Measurements from ENCODE around the gene NBPF3.

DNA sequence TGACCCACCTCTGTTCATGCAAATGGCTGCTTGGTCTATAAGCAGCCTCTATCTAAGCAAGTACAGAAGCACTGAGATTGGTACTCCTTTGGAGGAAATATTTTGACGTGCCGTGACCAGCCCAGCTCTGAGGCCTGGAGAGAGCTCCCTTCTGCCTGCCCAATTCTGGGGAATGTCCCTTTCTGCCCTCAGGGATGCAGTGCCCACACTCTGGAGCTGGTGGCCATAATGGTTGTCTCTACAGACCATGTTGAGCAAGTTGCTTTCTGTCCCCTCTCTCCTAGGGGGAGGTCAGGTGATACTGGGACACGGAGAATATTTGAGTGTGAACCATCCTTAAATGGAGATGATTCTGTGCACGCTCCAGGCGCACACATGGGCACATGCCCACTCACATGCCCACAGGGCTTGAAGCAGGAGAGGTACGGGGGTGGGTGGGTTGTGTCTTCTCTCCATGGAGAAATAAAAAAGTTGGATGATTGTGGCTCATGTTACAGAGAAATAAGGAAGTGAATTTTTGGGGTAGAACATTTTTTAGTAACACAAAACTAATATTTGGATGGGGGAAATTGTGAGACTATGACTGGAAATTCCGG, 55.4 kb downstream of the NBPF3 start:
- TF ChIP-seq, protein P1, sequence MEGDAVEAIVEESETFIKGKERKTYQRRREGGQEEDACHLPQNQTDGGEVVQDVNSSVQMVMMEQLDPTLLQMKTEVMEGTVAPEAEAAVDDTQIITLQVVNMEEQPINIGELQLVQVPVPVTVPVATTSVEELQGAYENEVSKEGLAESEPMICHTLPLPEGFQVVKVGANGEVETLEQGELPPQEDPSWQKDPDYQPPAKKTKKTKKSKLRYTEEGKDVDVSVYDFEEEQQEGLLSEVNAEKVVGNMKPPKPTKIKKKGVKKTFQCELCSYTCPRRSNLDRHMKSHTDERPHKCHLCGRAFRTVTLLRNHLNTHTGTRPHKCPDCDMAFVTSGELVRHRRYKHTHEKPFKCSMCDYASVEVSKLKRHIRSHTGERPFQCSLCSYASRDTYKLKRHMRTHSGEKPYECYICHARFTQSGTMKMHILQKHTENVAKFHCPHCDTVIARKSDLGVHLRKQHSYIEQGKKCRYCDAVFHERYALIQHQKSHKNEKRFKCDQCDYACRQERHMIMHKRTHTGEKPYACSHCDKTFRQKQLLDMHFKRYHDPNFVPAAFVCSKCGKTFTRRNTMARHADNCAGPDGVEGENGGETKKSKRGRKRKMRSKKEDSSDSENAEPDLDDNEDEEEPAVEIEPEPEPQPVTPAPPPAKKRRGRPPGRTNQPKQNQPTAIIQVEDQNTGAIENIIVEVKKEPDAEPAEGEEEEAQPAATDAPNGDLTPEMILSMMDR (IDR thresholded peaks at IDR 0.05; ENCODE audit: low read depth, low read length, missing input control), result no peak
- TF ChIP-seq, protein P2, sequence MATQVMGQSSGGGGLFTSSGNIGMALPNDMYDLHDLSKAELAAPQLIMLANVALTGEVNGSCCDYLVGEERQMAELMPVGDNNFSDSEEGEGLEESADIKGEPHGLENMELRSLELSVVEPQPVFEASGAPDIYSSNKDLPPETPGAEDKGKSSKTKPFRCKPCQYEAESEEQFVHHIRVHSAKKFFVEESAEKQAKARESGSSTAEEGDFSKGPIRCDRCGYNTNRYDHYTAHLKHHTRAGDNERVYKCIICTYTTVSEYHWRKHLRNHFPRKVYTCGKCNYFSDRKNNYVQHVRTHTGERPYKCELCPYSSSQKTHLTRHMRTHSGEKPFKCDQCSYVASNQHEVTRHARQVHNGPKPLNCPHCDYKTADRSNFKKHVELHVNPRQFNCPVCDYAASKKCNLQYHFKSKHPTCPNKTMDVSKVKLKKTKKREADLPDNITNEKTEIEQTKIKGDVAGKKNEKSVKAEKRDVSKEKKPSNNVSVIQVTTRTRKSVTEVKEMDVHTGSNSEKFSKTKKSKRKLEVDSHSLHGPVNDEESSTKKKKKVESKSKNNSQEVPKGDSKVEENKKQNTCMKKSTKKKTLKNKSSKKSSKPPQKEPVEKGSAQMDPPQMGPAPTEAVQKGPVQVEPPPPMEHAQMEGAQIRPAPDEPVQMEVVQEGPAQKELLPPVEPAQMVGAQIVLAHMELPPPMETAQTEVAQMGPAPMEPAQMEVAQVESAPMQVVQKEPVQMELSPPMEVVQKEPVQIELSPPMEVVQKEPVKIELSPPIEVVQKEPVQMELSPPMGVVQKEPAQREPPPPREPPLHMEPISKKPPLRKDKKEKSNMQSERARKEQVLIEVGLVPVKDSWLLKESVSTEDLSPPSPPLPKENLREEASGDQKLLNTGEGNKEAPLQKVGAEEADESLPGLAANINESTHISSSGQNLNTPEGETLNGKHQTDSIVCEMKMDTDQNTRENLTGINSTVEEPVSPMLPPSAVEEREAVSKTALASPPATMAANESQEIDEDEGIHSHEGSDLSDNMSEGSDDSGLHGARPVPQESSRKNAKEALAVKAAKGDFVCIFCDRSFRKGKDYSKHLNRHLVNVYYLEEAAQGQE (IDR thresholded peaks at IDR 0.05), result no peak
- no peak for TF ChIP-seq JUND (IDR thresholded peaks at IDR 0.05)
- TF ChIP-seq, protein P3, sequence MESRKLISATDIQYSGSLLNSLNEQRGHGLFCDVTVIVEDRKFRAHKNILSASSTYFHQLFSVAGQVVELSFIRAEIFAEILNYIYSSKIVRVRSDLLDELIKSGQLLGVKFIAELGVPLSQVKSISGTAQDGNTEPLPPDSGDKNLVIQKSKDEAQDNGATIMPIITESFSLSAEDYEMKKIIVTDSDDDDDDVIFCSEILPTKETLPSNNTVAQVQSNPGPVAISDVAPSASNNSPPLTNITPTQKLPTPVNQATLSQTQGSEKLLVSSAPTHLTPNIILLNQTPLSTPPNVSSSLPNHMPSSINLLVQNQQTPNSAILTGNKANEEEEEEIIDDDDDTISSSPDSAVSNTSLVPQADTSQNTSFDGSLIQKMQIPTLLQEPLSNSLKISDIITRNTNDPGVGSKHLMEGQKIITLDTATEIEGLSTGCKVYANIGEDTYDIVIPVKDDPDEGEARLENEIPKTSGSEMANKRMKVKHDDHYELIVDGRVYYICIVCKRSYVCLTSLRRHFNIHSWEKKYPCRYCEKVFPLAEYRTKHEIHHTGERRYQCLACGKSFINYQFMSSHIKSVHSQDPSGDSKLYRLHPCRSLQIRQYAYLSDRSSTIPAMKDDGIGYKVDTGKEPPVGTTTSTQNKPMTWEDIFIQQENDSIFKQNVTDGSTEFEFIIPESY (IDR thresholded peaks at IDR 0.05), result no peak
- TF ChIP-seq, protein P4, sequence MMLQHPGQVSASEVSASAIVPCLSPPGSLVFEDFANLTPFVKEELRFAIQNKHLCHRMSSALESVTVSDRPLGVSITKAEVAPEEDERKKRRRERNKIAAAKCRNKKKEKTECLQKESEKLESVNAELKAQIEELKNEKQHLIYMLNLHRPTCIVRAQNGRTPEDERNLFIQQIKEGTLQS (IDR thresholded peaks at IDR 0.05), result no peak
- no peak for TF ChIP-seq RAD21 (IDR thresholded peaks at IDR 0.05)
- no peak for TF ChIP-seq YY1 (IDR thresholded peaks at IDR 0.05)
- no peak for TF ChIP-seq TAF1 (conservative IDR thresholded peaks at IDR 0.05)
- TF ChIP-seq, protein P5, sequence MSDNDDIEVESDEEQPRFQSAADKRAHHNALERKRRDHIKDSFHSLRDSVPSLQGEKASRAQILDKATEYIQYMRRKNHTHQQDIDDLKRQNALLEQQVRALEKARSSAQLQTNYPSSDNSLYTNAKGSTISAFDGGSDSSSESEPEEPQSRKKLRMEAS (IDR thresholded peaks at IDR 0.05), result no peak
- no peak for TF ChIP-seq FOXA1 (IDR thresholded peaks at IDR 0.05)
- no peak for TF ChIP-seq RXRA (IDR thresholded peaks at IDR 0.05)
- no peak for TF ChIP-seq EGR1 (IDR thresholded peaks at IDR 0.05; ENCODE audit: low read depth in 2 of 2)
- no peak for TF ChIP-seq SP1 (IDR thresholded peaks at IDR 0.05)
